MCF 10A (cell line): Measurements from ENCODE around the gene MFSD2A. TPM values are rescaled to one million over a fixed set of nuclear protein-coding genes. Genes with fewer than 3 reads are reported as not detected.
"Not testable (repeated sequence)": the region's sequence is repeated elsewhere in the genome, so short reads cannot be mapped to it uniquely, and the experiment has no call there.

Source experiments
- BruUV-seq: library from RNA; stranded (reverse); fragments of 400-500 nt; replicated peaks from 2 replicates; lab custom pipeline; 2021; lab: Mats Ljungman, UMichigan
- CTCF ChIA-PET: fragments of 300-600 bp; sonication (Branson Sonifier 250); formaldehyde crosslinking; extraction: SDS; loops from one replicate; lab custom pipeline; 2021; ENCODE audit warnings: antibody characterized with exemption, inconsistent platforms; lab: Yijun Ruan, JAX
- POLR2A ChIA-PET: fragments of 300-600, 350-650 bp; sonication (Branson Sonifier 250); formaldehyde crosslinking; extraction: SDS; loops from one replicate; lab custom pipeline; 2020; ENCODE audit warnings: antibody characterized with exemption, inconsistent platforms; lab: Yijun Ruan, JAX
- DNase-seq: peaks from one replicate; pipeline ENCODE4 v3.0.0-alpha.2; 2018; ENCODE audit not compliant: unreplicated experiment
- H3K27ac Mint-ChIP-seq: one replicate; pipeline ENCODE4 v1.8.0; 2022; ENCODE audit warnings: mild to moderate bottlenecking, low read depth, mixed read lengths; ENCODE audit not compliant: unreplicated experiment
- H3K27me3 Mint-ChIP-seq: one replicate; pipeline ENCODE4 v1.8.0; 2022; ENCODE audit warnings: mixed read lengths; ENCODE audit not compliant: insufficient read depth, unreplicated experiment
- H3K36me3 Mint-ChIP-seq: one replicate; pipeline ENCODE4 v1.8.0; 2022; ENCODE audit warnings: mild to moderate bottlenecking, moderate library complexity, mixed read lengths; ENCODE audit not compliant: insufficient read depth, unreplicated experiment
- H3K4me1 Mint-ChIP-seq: one replicate; pipeline ENCODE4 v1.8.0; 2022; ENCODE audit warnings: mixed read lengths; ENCODE audit not compliant: insufficient read depth, unreplicated experiment
- H3K4me3 Mint-ChIP-seq: one replicate; pipeline ENCODE4 v1.8.0; 2022; ENCODE audit warnings: mild to moderate bottlenecking, moderate library complexity, mixed read lengths; ENCODE audit not compliant: unreplicated experiment
- H3K9me3 Mint-ChIP-seq: one replicate; pipeline ENCODE4 v1.8.0; 2022; ENCODE audit warnings: mixed read lengths; ENCODE audit not compliant: unreplicated experiment
- CTCF ChIP-seq: fragments of 200-600 bp; IDR thresholded peaks from one replicate; pipeline ENCODE4 v1.8.0; 2022; ENCODE audit warnings: antibody characterized with exemption, mild to moderate bottlenecking; ENCODE audit not compliant: unreplicated experiment
- intact Hi-C: fragments of 100-400 bp; cut with micrococcal nuclease; formaldehyde crosslinking; loops from 2 replicates; pipeline ENCODE4 v1.14.1; 2022
- total RNA-seq: library from RNA; stranded (reverse); gene quantifications from 2 replicates; pipeline ENCODE4 v1.2.3, GENCODE V29; 2022

Gene MFSD2A
- total RNA-seq, 1 experiment from 2014 or later = 49.1 TPM

GRCh38 chr1:39981945-39982344 lies 27.0 kb downstream of the MFSD2A start:
- Mint-ChIP-seq H3K4me1 (peaks cover 26% of the 10 kb centered on the region), H3K27ac (peak overlapping the region; percentile 78), H3K9me3 (peaks cover 5% of the 10 kb centered on the region), H3K36me3 (peaks cover 5% of the 10 kb centered on the region), H3K27me3 (no peaks in the 10 kb centered on the region), H3K4me3 (peak overlapping the region; percentile 11)
- TF ChIP-seq CTCF = no peak
- ChIA-PET POLR2A (interaction anchor here (0.5 to 1.3 kb wide), 11 partner anchors 10 to 64 kb away, joined by 3 to 6 read pairs (median 4); partner anchors contain the start of gene CAP1), CTCF (interaction anchor here (0.6 to 1.3 kb wide), 5 partner anchors 46 to 163 kb away, joined by 3 to 10 read pairs (median 4); partner anchors contain the start of gene MYCL)
- intact Hi-C loops = loop anchor here (5.0 kb wide), 1 partner anchor 35 kb away; no protein-coding TSS in a partner anchor
- DNase-seq = peak; percentile 69
- no TSS peak for BruUV-seq

GRCh38 chr1:39984480-39984879 lies 29.5 kb downstream of the MFSD2A start:
- CTCF ChIA-PET = interaction anchor here (0.9 to 1.7 kb wide), 5 partner anchors 11 to 156 kb away, joined by 3 to 8 read pairs (median 5); no protein-coding TSS in a partner anchor
- H3K27me3 Mint-ChIP-seq, H3K9me3 Mint-ChIP-seq, H3K4me3 Mint-ChIP-seq, H3K27ac Mint-ChIP-seq, BruUV-seq, DNase-seq, POLR2A ChIA-PET, H3K36me3 Mint-ChIP-seq: not testable (repeated sequence)
- peaks cover 24% of the 10 kb centered on the region for H3K4me1 Mint-ChIP-seq
- intact Hi-C loops = loop anchor here (5.0 kb wide), 1 partner anchor 33 kb away; no protein-coding TSS in a partner anchor

GRCh38 chr1:39984951-39985350 lies 30.0 kb downstream of the MFSD2A start:
- no peak for TF ChIP-seq CTCF
- no TSS peak for BruUV-seq
- POLR2A ChIA-PET = no interaction called here
- peaks cover 5% of the 10 kb centered on the region for H3K36me3 Mint-ChIP-seq
- no peak overlapping the region for H3K4me3 Mint-ChIP-seq
- peaks cover 21% of the 10 kb centered on the region for H3K4me1 Mint-ChIP-seq
- H3K27me3 Mint-ChIP-seq = no peaks in the 10 kb centered on the region
- CTCF ChIA-PET = interaction anchor here (0.6 to 1.7 kb wide), 5 partner anchors 11 to 172 kb away, joined by 3 to 8 read pairs (median 3); no protein-coding TSS in a partner anchor
- H3K27ac Mint-ChIP-seq = no peak overlapping the region
- intact Hi-C loops = loop anchor here (5.0 kb wide), 1 partner anchor 32 kb away; no protein-coding TSS in a partner anchor
- peaks cover 5% of the 10 kb centered on the region for H3K9me3 Mint-ChIP-seq
- no peak for DNase-seq

GRCh38 chr1:39987869-39988268 lies 32.9 kb downstream of the MFSD2A start:
- Mint-ChIP-seq H3K4me3 (no peak overlapping the region), H3K27ac (no peak overlapping the region), H3K4me1 (peaks cover 5% of the 10 kb centered on the region), H3K9me3 (peaks cover 5% of the 10 kb centered on the region), H3K36me3 (no peaks in the 10 kb centered on the region), H3K27me3 (no peaks in the 10 kb centered on the region)
- DNase-seq = no peak
- no peak for TF ChIP-seq CTCF
- CTCF ChIA-PET = interaction anchor here (0.6 to 1.3 kb wide), 5 partner anchors 8 to 85 kb away, joined by 3 to 7 read pairs (median 4); no protein-coding TSS in a partner anchor
- intact Hi-C loops = no loop called here
- BruUV-seq = no TSS peak
- POLR2A ChIA-PET = interaction anchor here (0.7 to 0.9 kb wide), 2 partner anchors 38 to 52 kb away, joined by 3 read pairs; partner anchors contain the start of gene CAP1
